H1 (cell line): ENCODE results near the gene ZBTB24.

ENCODE experiments used
- BACH1 ChIP-seq: IDR thresholded peaks from 2 replicates; pipeline ENCODE4 v1.6.1; 2012; ENCODE audit warnings: low read length, improper control_type of control experiment
- EP300 ChIP-seq, 2 experiments: IDR thresholded peaks; 1 replicate in 1 of 2; 2 replicates in 1 of 2; pipeline ENCODE4 v1.6.1; 2011 to 2012; ENCODE audit warnings: low read depth in 2 of 2, low read length in 2 of 2, mild to moderate bottlenecking in 2 of 2, borderline replicate concordance in 1 of 2, inconsistent platforms in 1 of 2, moderate library complexity in 1 of 2
- TCF12 ChIP-seq: IDR thresholded peaks from 2 replicates; pipeline ENCODE4 v1.6.1; 2011; ENCODE audit warnings: low read depth, mild to moderate bottlenecking, low read length

DNA sequence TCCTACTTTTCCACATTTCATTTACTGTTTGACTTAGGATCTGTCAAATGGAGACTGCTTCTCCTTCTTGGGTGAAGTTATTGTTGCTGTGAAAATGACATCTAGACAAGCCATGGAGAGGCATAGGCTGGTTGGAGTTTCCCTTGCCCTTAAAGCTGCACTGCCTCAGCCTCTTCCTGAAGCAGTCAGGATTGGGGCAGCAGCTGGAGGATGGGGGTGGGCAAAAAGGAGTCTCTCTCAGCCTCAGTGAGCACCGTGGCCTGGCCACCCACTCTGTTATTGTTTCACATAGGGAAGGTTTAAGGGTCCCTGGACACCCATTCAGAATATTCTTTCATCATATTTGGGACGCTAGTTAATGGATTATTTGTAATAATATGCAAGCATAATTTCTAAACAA is 7.7 kb upstream of the ZBTB24 start:
- no peak for TF ChIP-seq EP300 (IDR thresholded peaks at IDR 0.05; ENCODE audit: borderline replicate concordance in 1 of 2, low read depth in 2 of 2, low read length in 2 of 2)
- TF ChIP-seq BACH1, result no peak
- TF ChIP-seq TCF12, result no peak
